Prostate gland (tissue), 2 donors: ENCODE results near the gene NFATC1.

Experiments used
- CTCF ChIP-seq, 4 experiments: fragments of 200-600 bp in 2 of 4; fragments of 450-650 bp in 2 of 4; sonication (generic) in 2 of 4; IDR thresholded peaks; 1 replicate in 3 of 4; 2 replicates in 1 of 4; pipeline ENCODE4 v1.5.1; 2016 to 2019; ENCODE audit warnings: antibody characterized with exemption in 4 of 4, mild to moderate bottlenecking in 2 of 4, moderate library complexity in 2 of 4
- POLR2A ChIP-seq: fragments of 450-650 bp; IDR thresholded peaks from one replicate; pipeline ENCODE4 v1.6.1; 2016; ENCODE audit warnings: antibody characterized with exemption, mild to moderate bottlenecking
- POLR2AphosphoS5 ChIP-seq: sonication (generic); formaldehyde crosslinking; IDR thresholded peaks from one replicate; pipeline ENCODE4 v1.6.1; 2017; ENCODE audit warnings: antibody characterized with exemption

GRCh38 chr18:79455261-79455660 is 59.5 kb downstream of the NFATC1 start:
- no peak for TF ChIP-seq POLR2A
- no peak for TF ChIP-seq POLR2AphosphoS5
- no peak for TF ChIP-seq CTCF (IDR thresholded peaks at IDR 0.05)
